OCI-LY3 (cell line): ENCODE measurements around the gene NPTXR.

ENCODE experiments used
- EZH2phosphoT487 ChIP-seq: fragments of 200-600 bp; shearing (Covaris generic); IDR thresholded peaks from 2 replicates; pipeline ENCODE4 v1.6.1; 2018; ENCODE audit warnings: antibody characterized with exemption, mixed run types, low read depth
- TF ChIP-seq, protein P1 (sequence below): fragments of 200-600, 300-600 bp; sonication (generic); IDR thresholded peaks from 2 replicates; pipeline ENCODE4 v1.5.1; 2014; ENCODE audit warnings: antibody characterized with exemption, low read length, low read depth

- TF ChIP-seq, protein P1, sequence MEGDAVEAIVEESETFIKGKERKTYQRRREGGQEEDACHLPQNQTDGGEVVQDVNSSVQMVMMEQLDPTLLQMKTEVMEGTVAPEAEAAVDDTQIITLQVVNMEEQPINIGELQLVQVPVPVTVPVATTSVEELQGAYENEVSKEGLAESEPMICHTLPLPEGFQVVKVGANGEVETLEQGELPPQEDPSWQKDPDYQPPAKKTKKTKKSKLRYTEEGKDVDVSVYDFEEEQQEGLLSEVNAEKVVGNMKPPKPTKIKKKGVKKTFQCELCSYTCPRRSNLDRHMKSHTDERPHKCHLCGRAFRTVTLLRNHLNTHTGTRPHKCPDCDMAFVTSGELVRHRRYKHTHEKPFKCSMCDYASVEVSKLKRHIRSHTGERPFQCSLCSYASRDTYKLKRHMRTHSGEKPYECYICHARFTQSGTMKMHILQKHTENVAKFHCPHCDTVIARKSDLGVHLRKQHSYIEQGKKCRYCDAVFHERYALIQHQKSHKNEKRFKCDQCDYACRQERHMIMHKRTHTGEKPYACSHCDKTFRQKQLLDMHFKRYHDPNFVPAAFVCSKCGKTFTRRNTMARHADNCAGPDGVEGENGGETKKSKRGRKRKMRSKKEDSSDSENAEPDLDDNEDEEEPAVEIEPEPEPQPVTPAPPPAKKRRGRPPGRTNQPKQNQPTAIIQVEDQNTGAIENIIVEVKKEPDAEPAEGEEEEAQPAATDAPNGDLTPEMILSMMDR: no peak
- no peak for TF ChIP-seq EZH2phosphoT487
Measured at GRCh38 chr22:38869663-38870062, 25.8 kb upstream of the NPTXR start.
